K562 (cell line): ENCODE data around the gene GET4. TPM values are rescaled to one million over a fixed set of nuclear protein-coding genes. Genes with fewer than 3 reads are reported as not detected.

Experiments
- ATAC-seq: fragments of 200-7000 bp; cut with Tn5 transposase; 3 replicates; pipeline ENCODE4 v1.9.1; 2020; ENCODE audit warnings: moderate library complexity
- BruUV-seq: library from RNA; stranded (reverse); fragments of 400-500 nt; replicated peaks from 2 replicates; lab custom pipeline; 2021; lab: Mats Ljungman, UMichigan
- CTCF ChIA-PET: fragments of 300-600 bp; formaldehyde crosslinking; extraction: SDS; loops from one replicate; lab custom pipeline; 2021; ENCODE audit warnings: low intra/inter-chr PET ratio; lab: Yijun Ruan, JAX
- POLR2A ChIA-PET: fragments of 300-600, 350-650 bp; sonication (Branson Sonifier 250); formaldehyde crosslinking; extraction: SDS; loops from one replicate; lab custom pipeline; 2021; ENCODE audit warnings: antibody characterized with exemption, inconsistent platforms; lab: Yijun Ruan, JAX
- DNase-seq, 4 experiments: peaks; one replicate each; pipeline versions ENCODE4 v3.0.0 to v3.0.0-alpha.2; 2011 to 2018; ENCODE audit warnings: low spot score in 3 of 4, mixed read lengths in 3 of 4; ENCODE audit errors: extremely low read depth in 1 of 4
- FAIRE-seq: peaks from 2 replicates; lab custom pipeline; 2011; peaks lifted over from hg19 to GRCh38; lab: Jason Lieb, UNC
- H2AFZ ChIP-seq: 2 replicates; pipeline ENCODE4 v1.6.0; 2011; ENCODE audit warnings: low read depth, low read length, control low read depth, inconsistent platforms
- H3K27ac ChIP-seq: fragments of 200-600 bp; 3 replicates; pipeline ENCODE4 v1.8.0; 2011; ENCODE audit warnings: low read depth, mild to moderate bottlenecking, control low read depth, inconsistent platforms, low read length, moderate library complexity, mixed read lengths; ENCODE audit errors: extremely low read depth
- H3K27me3 ChIP-seq, 2 experiments: fragments of 300-600 bp in 1 of 2; 2 replicates in 1 of 2; 3 replicates in 1 of 2; pipeline versions ENCODE4 v1.6.0 to v1.8.0; 2011; ENCODE audit warnings: inconsistent platforms in 2 of 2, low read length in 2 of 2, mild to moderate bottlenecking in 1 of 2, mixed read lengths in 1 of 2, moderate library complexity in 1 of 2; ENCODE audit not compliant: control insufficient read depth in 2 of 2, insufficient read depth in 2 of 2
- H3K36me3 ChIP-seq: fragments of 300-600 bp; 3 replicates; pipeline ENCODE4 v1.8.0; 2011; ENCODE audit warnings: mild to moderate bottlenecking, low read length, inconsistent platforms; ENCODE audit not compliant: control insufficient read depth, insufficient read depth
- H3K4me1 ChIP-seq, 2 experiments: fragments of 200-600 bp in 1 of 2; replicated peaks in 1 of 2; 2 replicates in 1 of 2; 3 replicates in 1 of 2; pipeline versions ENCODE4 v1.5.1 to v1.8.0; 2011; ENCODE audit warnings: inconsistent platforms in 2 of 2, low read length in 2 of 2, mild to moderate bottlenecking in 1 of 2, mixed read lengths in 1 of 2, moderate library complexity in 1 of 2; ENCODE audit not compliant: control insufficient read depth in 2 of 2, insufficient read depth in 2 of 2
- H3K4me2 ChIP-seq: 2 replicates; pipeline ENCODE4 v1.6.1; 2011; ENCODE audit warnings: low read length, control low read depth, inconsistent platforms, mixed read lengths; ENCODE audit not compliant: insufficient read depth
- H3K4me3 ChIP-seq: fragments of 200-600 bp; sonication (generic), shearing (Covaris generic); 2 replicates; pipeline ENCODE4 v1.5.1; 2016; ENCODE audit warnings: control low read depth, inconsistent platforms
- H3K79me2 ChIP-seq: fragments of 200-600 bp; 3 replicates; pipeline ENCODE4 v1.8.0; 2011; ENCODE audit warnings: low read length, inconsistent platforms; ENCODE audit not compliant: control insufficient read depth, insufficient read depth
- H3K9ac ChIP-seq, 2 experiments: 2 replicates each; pipeline versions ENCODE4 v1.6.0 to v1.6.1; 2011; ENCODE audit warnings: low read depth in 2 of 2, low read length in 2 of 2, control low read depth in 1 of 2, inconsistent platforms in 1 of 2, mild to moderate bottlenecking in 1 of 2, mixed read lengths in 1 of 2; ENCODE audit not compliant: insufficient read depth in 1 of 2
- H3K9me1 ChIP-seq: one replicate; pipeline ENCODE4 v1.6.0; 2011; ENCODE audit warnings: inconsistent platforms, mild to moderate bottlenecking, low read length, moderate library complexity; ENCODE audit not compliant: control insufficient read depth, insufficient read depth
- H3K9me3 ChIP-seq: replicated peaks from 2 replicates; pipeline ENCODE4 v1.5.1; 2011; ENCODE audit warnings: low read depth, low read length, inconsistent platforms; ENCODE audit not compliant: control insufficient read depth, insufficient read depth
- H4K20me1 ChIP-seq: replicated peaks from 2 replicates; pipeline ENCODE4 v1.6.1; 2011; ENCODE audit warnings: low read length, inconsistent platforms, mixed read lengths; ENCODE audit not compliant: control insufficient read depth, insufficient read depth
- CEBPB ChIP-seq: fragments of 450-650 bp; IDR thresholded peaks from 2 replicates; pipeline ENCODE4 v1.6.1; 2016; ENCODE audit warnings: missing genetic modification characterization, missing compliant biosample characterization
- CEBPG ChIP-seq, 3 experiments: fragments of 200-800 bp in 1 of 3; sonication (Bioruptor generic) in 1 of 3; sonication (generic) in 1 of 3; formaldehyde crosslinking in 1 of 3; IDR thresholded peaks in 2 of 3; conservative IDR thresholded peaks in 1 of 3; 2 replicates each; pipeline versions ENCODE4 v1.6.1 to v1.8.0; 2016 to 2022; ENCODE audit warnings: missing compliant biosample characterization in 2 of 3, missing genetic modification characterization in 2 of 3, mild to moderate bottlenecking in 1 of 3, missing genetic modification reagents in 1 of 3
- DACH1 ChIP-seq: fragments of 450-650 bp; IDR thresholded peaks from 2 replicates; pipeline ENCODE4 v1.6.1; 2018; ENCODE audit not compliant: partially characterized antibody
- FUS ChIP-seq: fragments of 200-400 bp; formaldehyde crosslinking; optimal IDR thresholded peaks from 2 replicates; pipeline ENCODE3; 2017; ENCODE audit warnings: low read depth, low read length
- NELFE ChIP-seq: IDR thresholded peaks from 2 replicates; pipeline ENCODE4 v1.6.1; 2011; ENCODE audit warnings: mild to moderate bottlenecking; ENCODE audit not compliant: insufficient read depth, insufficient read length
- PTBP1 ChIP-seq: fragments of 200-400 bp; formaldehyde crosslinking; IDR thresholded peaks from 2 replicates; pipeline ENCODE4 v1.6.1; 2017; ENCODE audit warnings: low read depth, low read length
- RUNX1 ChIP-seq: sonication (generic); IDR thresholded peaks from 2 replicates; pipeline ENCODE4 v1.6.1; 2016; ENCODE audit warnings: antibody characterized with exemption, low read depth
- SAFB ChIP-seq: fragments of 200-400 bp; formaldehyde crosslinking; IDR thresholded peaks from 2 replicates; pipeline ENCODE4 v1.6.1; 2017; ENCODE audit warnings: low read depth, low read length, borderline replicate concordance
- ZNF143 ChIP-seq: sonication (generic); formaldehyde crosslinking; IDR thresholded peaks from 2 replicates; pipeline ENCODE4 v1.9.0; 2022; ENCODE audit warnings: mild to moderate bottlenecking, missing genetic modification reagents
- ZNF395 ChIP-seq: fragments of 200-800 bp; sonication (Bioruptor generic); IDR thresholded peaks from 2 replicates; pipeline ENCODE4 v1.6.1; 2017; ENCODE audit warnings: missing genetic modification characterization, missing compliant biosample characterization
- ZNF551 ChIP-seq: fragments of 250-450 bp; sonication (Bioruptor Pico); IDR thresholded peaks from 2 replicates; pipeline ENCODE4 v1.5.0; 2021; ENCODE audit warnings: mild to moderate bottlenecking, moderate library complexity
- ZNF75A ChIP-seq: fragments of 450-650 bp; formaldehyde crosslinking; IDR thresholded peaks from 2 replicates; pipeline ENCODE4 v1.4.0; 2020; ENCODE audit warnings: mild to moderate bottlenecking
- WGBS: fragments of 100-300 bp; shearing (Covaris generic); methylation state at CpG from one replicate; pipeline ENCODE4 v1.1.6; 2016; ENCODE audit warnings: low coverage, mixed read lengths; ENCODE audit not compliant: insufficient coverage; ENCODE audit errors: missing lambda C conversion rate; 5-methylcytosine and 5-hydroxymethylcytosine counted together
- in situ Hi-C: fragments of 300-500 bp; cut with MboI; formaldehyde crosslinking; loops from 4 replicates; pipeline ENCODE4 v1.15.0; 2018; ENCODE audit warnings: inconsistent platforms, mixed read lengths
- intact Hi-C: fragments of 100-400 bp; cut with micrococcal nuclease; formaldehyde crosslinking; loops from 2 replicates; pipeline ENCODE4 v1.14.2; 2022
- polyA plus RNA-seq, 8 experiments: library from polyadenylated mRNA; depleted of rRNA in 4 of 8; stranded (reverse) in 5 of 8; unstranded in 3 of 8; fragments of >200 nt; fragmentation: Nextera tagmentation in 2 of 8; fragmentation: Illumina TruSeq in 1 of 8; extraction: Ambion mirVana in 2 of 8; extraction: Trizol in 1 of 8; gene quantifications; 2 replicates each; pipeline versions ENCODE4 v1.2.1 to v1.2.3, GENCODE V29; 2011 to 2014; ENCODE audit warnings: inconsistent platforms in 1 of 8, missing spikeins in 1 of 8
- total RNA-seq, 7 experiments: library from RNA; depleted of rRNA in 6 of 7; stranded (reverse); fragments of >200 nt in 6 of 7; fragmentation: Illumina TruSeq in 2 of 7; extraction: Trizol in 2 of 7; gene quantifications; 2 replicates each; pipeline versions ENCODE4 v1.2.1 to v1.2.3, GENCODE V29; 2011 to 2021; ENCODE audit warnings: low replicate concordance in 1 of 7
- TF ChIP-seq, protein P1 (sequence below): sonication (generic); formaldehyde crosslinking; IDR thresholded peaks from 2 replicates; pipeline ENCODE4 v1.8.0; 2022; ENCODE audit warnings: missing genetic modification reagents, mild to moderate bottlenecking, borderline replicate concordance

The GET4 gene
- total and polyA plus RNA-seq, 9 of the 15 experiments (the other 6 are each of a cell fraction or from before 2014, with no cell fraction given): 0.99 to 122 (median 40.4) TPM

GRCh38 chr7:929311-929711, 53.0 kb downstream of the GET4 start (continued):
- no peak for TF ChIP-seq ZNF395
- no peak for TF ChIP-seq DACH1
- no peak for TF ChIP-seq PTBP1
- no peak for TF ChIP-seq SAFB
- TF ChIP-seq ZNF551: no peak
- TF ChIP-seq NELFE: no peak
- TF ChIP-seq RUNX1: no peak
- no peak for TF ChIP-seq ZNF75A (CRISPR knock-in tag)
- TF ChIP-seq ZNF143 (CRISPR knock-in tag): no peak
- TF ChIP-seq, all 486 proteins: peak for 0

GRCh38 chr7:930975-931758, 54.8 kb downstream of the GET4 start:
- 0 out of 2 replicates have a peak, but pooled peaks cover 4% of the 10 kb centered on the region for H4K20me1 ChIP-seq
- no peak overlapping the region for H3K4me2 ChIP-seq
- H3K27ac ChIP-seq: no peak overlapping the region
- no peak for DNase-seq
- H3K36me3 ChIP-seq: no peaks in the 10 kb centered on the region
- H3K79me2 ChIP-seq: no peaks in the 10 kb centered on the region
- POLR2A ChIA-PET: interaction anchor here (1.6 kb wide), 1 partner anchor 16 kb away, joined by 4 read pairs; no protein-coding TSS in a partner anchor
- FAIRE-seq: no peak
- H3K9me1 ChIP-seq: no peaks in the 10 kb centered on the region
- BruUV-seq: no TSS peak
- peaks cover 0 to 30% of the 10 kb centered on the region in 2 experiments; a peak in 3 of 5 replicates for H3K4me1 ChIP-seq
- TF ChIP-seq FUS: no peak
- peak; percentile 57 for TF ChIP-seq CEBPB (tag)
- TF ChIP-seq ZNF551: no peak
- no peak for TF ChIP-seq CEBPG (CRISPR knock-in tag; IDR thresholded peaks at IDR 0.05)
- TF ChIP-seq CEBPG (tag; conservative IDR thresholded peaks at IDR 0.05 in 1 of 2, IDR thresholded peaks at IDR 0.05 in 1 of 2): peak in 1 of 2 experiments; percentile 29; a peak in 1 of 4 replicates
- TF ChIP-seq, protein P1, sequence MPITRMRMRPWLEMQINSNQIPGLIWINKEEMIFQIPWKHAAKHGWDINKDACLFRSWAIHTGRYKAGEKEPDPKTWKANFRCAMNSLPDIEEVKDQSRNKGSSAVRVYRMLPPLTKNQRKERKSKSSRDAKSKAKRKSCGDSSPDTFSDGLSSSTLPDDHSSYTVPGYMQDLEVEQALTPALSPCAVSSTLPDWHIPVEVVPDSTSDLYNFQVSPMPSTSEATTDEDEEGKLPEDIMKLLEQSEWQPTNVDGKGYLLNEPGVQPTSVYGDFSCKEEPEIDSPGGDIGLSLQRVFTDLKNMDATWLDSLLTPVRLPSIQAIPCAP: no peak
- in situ Hi-C loops: no loop called here
- CTCF ChIA-PET: no interaction called here
- H3K9me3 ChIP-seq: no peaks in the 10 kb centered on the region
- no peak overlapping the region for H3K4me3 ChIP-seq
- intact Hi-C loops: no loop called here
- peaks cover 2 to 50% of the 10 kb centered on the region in 2 experiments; a peak in 3 of 5 replicates for H3K27me3 ChIP-seq
- H2AFZ ChIP-seq: no peak overlapping the region
- 16% methylated on average over 21 of the region's 29 CpGs for WGBS
- ATAC-seq: no peak
- H3K9ac ChIP-seq: 0 out of 4 replicates have a peak overlapping the region, but pooled peaks of 1 of the 2 experiments have one; percentile 22
